CD14-positive monocyte (primary cell): ENCODE data around the gene TSSK3. TPM values are rescaled to one million over a fixed set of nuclear protein-coding genes. Genes with fewer than 3 reads are reported as not detected.

Experiments used
- DNase-seq, 3 donors: peaks; one replicate each; pipeline ENCODE4 v3.0.0-alpha.2; 2011 to 2022
- H2AFZ ChIP-seq: 2 replicates; pipeline ENCODE4 v1.6.0; 2012; ENCODE audit warnings: mild to moderate bottlenecking, low read depth, low read length, inconsistent platforms; ENCODE audit not compliant: insufficient read depth, poor library complexity, severe bottlenecking
- H3K27ac ChIP-seq, 2 donors: 1 replicate in 1 of 2; 2 replicates in 1 of 2; pipeline ENCODE4 v1.5.1; 2012 to 2013; ENCODE audit warnings: low read length in 2 of 2, control low read depth in 1 of 2, inconsistent platforms in 1 of 2, low read depth in 1 of 2, mild to moderate bottlenecking in 1 of 2
- H3K27me3 ChIP-seq, 2 donors: one replicate each; pipeline versions ENCODE4 v1.6.0 to v1.6.1; 2011 to 2013; ENCODE audit warnings: low read length in 2 of 2; ENCODE audit not compliant: control insufficient read depth in 2 of 2, insufficient read depth in 2 of 2
- H3K36me3 ChIP-seq, 2 donors: replicated peaks in 1 of 2; 1 replicate in 1 of 2; 2 replicates in 1 of 2; pipeline versions ENCODE4 v1.5.1 to v1.6.1; 2012 to 2013; ENCODE audit warnings: low read length in 2 of 2, control low read depth in 1 of 2, inconsistent platforms in 1 of 2, mild to moderate bottlenecking in 1 of 2; ENCODE audit not compliant: insufficient read depth in 2 of 2, control insufficient read depth in 1 of 2
- H3K4me1 ChIP-seq, 2 donors: 1 replicate in 1 of 2; 2 replicates in 1 of 2; pipeline versions ENCODE4 v1.5.1 to v1.6.1; 2012 to 2013; ENCODE audit warnings: low read length in 2 of 2, control low read depth in 1 of 2, inconsistent platforms in 1 of 2, mild to moderate bottlenecking in 1 of 2, moderate library complexity in 1 of 2; ENCODE audit not compliant: insufficient read depth in 2 of 2, control insufficient read depth in 1 of 2
- H3K4me2 ChIP-seq: replicated peaks from 2 replicates; pipeline ENCODE3; 2012; ENCODE audit warnings: low read length, moderate library complexity, mild to moderate bottlenecking; ENCODE audit not compliant: poor library complexity, severe bottlenecking; ENCODE audit errors: extremely low read depth
- H3K4me3 ChIP-seq, 3 experiments: fragments of 200-600 bp in 1 of 3; sonication (generic) in 1 of 3; replicated peaks in 1 of 3; 1 replicate in 2 of 3; 2 replicates in 1 of 3; pipeline ENCODE4 v1.5.1; 2011 to 2013; ENCODE audit warnings: low read length in 3 of 3, mild to moderate bottlenecking in 3 of 3, control low read depth in 2 of 3, low read depth in 2 of 3, inconsistent platforms in 1 of 3, moderate library complexity in 1 of 3
- H3K79me2 ChIP-seq: 2 replicates; pipeline ENCODE4 v1.6.0; 2012; ENCODE audit warnings: mild to moderate bottlenecking, control low read depth, inconsistent platforms, low read length, moderate library complexity; ENCODE audit not compliant: insufficient read depth
- H3K9ac ChIP-seq: 2 replicates; pipeline ENCODE4 v1.6.0; 2017; ENCODE audit warnings: low read length, mild to moderate bottlenecking; ENCODE audit not compliant: insufficient read depth, poor library complexity, severe bottlenecking
- H3K9me3 ChIP-seq, 2 donors: replicated peaks in 1 of 2; 1 replicate in 1 of 2; 2 replicates in 1 of 2; pipeline versions ENCODE4 v1.5.1 to v1.6.1; 2012 to 2013; ENCODE audit warnings: low read length in 2 of 2, control low read depth in 1 of 2; ENCODE audit not compliant: control insufficient read depth in 1 of 2, insufficient read depth in 1 of 2
- H4K20me1 ChIP-seq: 2 replicates; pipeline ENCODE4 v1.6.0; 2012; ENCODE audit warnings: mild to moderate bottlenecking, low read length, control low read depth, moderate library complexity; ENCODE audit not compliant: insufficient read depth
- H3K27ac Mint-ChIP-seq, 7 donors: one replicate each; pipeline ENCODE4 v1.8.0; 2020; ENCODE audit warnings: mild to moderate bottlenecking in 7 of 7, mixed read lengths in 7 of 7, moderate library complexity in 6 of 7, inconsistent platforms in 2 of 7
- H3K27me3 Mint-ChIP-seq, 3 donors: one replicate each; pipeline ENCODE4 v1.8.0; 2021 to 2022; ENCODE audit warnings: low read depth in 3 of 3, mild to moderate bottlenecking in 3 of 3, mixed read lengths in 3 of 3, moderate library complexity in 3 of 3, inconsistent platforms in 1 of 3
- H3K36me3 Mint-ChIP-seq, 2 donors: one replicate each; pipeline ENCODE4 v1.8.0; 2020; ENCODE audit warnings: mixed read lengths in 2 of 2, inconsistent platforms in 1 of 2, mild to moderate bottlenecking in 1 of 2
- H3K4me1 Mint-ChIP-seq: one replicate; pipeline ENCODE4 v1.8.0; 2020; ENCODE audit warnings: mild to moderate bottlenecking, mixed read lengths
- H3K4me3 Mint-ChIP-seq, 2 donors: one replicate each; pipeline ENCODE4 v1.8.0; 2020; ENCODE audit warnings: mild to moderate bottlenecking in 2 of 2, mixed read lengths in 2 of 2, moderate library complexity in 1 of 2
- H3K9me3 Mint-ChIP-seq, 7 donors: one replicate each; pipeline ENCODE4 v1.8.0; 2020 to 2022; ENCODE audit warnings: mixed read lengths in 7 of 7, mild to moderate bottlenecking in 6 of 7, moderate library complexity in 6 of 7, inconsistent platforms in 2 of 7
- WGBS: methylation state at CpG from one replicate; pipeline ENCODE4 v1.1.5; 2013; ENCODE audit warnings: missing lambda C conversion rate; ENCODE audit not compliant: insufficient coverage; 5-methylcytosine and 5-hydroxymethylcytosine counted together
- intact Hi-C, 2 donors: fragments of 100-400 bp; cut with micrococcal nuclease; formaldehyde crosslinking; loops; one replicate each; pipeline versions ENCODE4 v1.15.0 to v1.15.1; 2023
- polyA plus RNA-seq, 3 donors: library from polyadenylated mRNA; depleted of rRNA in 1 of 3; unstranded in 2 of 3; stranded (reverse) in 1 of 3; fragments of 300-500 nt in 2 of 3; fragments of >200 nt in 1 of 3; fragmentation: Illumina TruSeq in 2 of 3; gene quantifications; 1 replicate in 2 of 3; 2 replicates in 1 of 3; pipeline ENCODE4 v1.2.3, GENCODE V29; 2012 to 2021
- TF ChIP-seq, protein P1 (sequence below): fragments of 200-600 bp; IDR thresholded peaks from one replicate; pipeline ENCODE4 v1.8.0; 2022; ENCODE audit warnings: antibody characterized with exemption, mild to moderate bottlenecking

The TSSK3 gene
- polyA plus RNA-seq, 3 donors, result 0.35 to 1.1 (median 0.65) TPM

GRCh38 chr1:32352831-32353383, 9.4 kb upstream of the TSSK3 start:
- Histone ChIP-seq H3K9ac (no peak overlapping the region), H3K79me2 (no peaks in the 10 kb centered on the region), H3K27ac (no peak overlapping the region), H3K4me2 (peak overlapping the region; percentile 9), H3K4me1 (peaks cover 58 to 63% of the 10 kb centered on the region in 2 donors), H3K4me3 (no peak overlapping the region), H3K36me3 (no peaks in the 10 kb centered on the region), H3K27me3 (peaks cover 0 to 3% of the 10 kb centered on the region in 2 donors), H4K20me1 (no peaks in the 10 kb centered on the region), H3K9me3 (peaks cover 0 to 5% of the 10 kb centered on the region in 2 donors), H2AFZ (no peak overlapping the region)
- peaks cover 61% of the 10 kb centered on the region for H3K4me1 Mint-ChIP-seq
- peak overlapping the region; percentile 27 to 68 for H3K4me3 Mint-ChIP-seq
- H3K27ac Mint-ChIP-seq, result no peak overlapping the region
- TF ChIP-seq, protein P1, sequence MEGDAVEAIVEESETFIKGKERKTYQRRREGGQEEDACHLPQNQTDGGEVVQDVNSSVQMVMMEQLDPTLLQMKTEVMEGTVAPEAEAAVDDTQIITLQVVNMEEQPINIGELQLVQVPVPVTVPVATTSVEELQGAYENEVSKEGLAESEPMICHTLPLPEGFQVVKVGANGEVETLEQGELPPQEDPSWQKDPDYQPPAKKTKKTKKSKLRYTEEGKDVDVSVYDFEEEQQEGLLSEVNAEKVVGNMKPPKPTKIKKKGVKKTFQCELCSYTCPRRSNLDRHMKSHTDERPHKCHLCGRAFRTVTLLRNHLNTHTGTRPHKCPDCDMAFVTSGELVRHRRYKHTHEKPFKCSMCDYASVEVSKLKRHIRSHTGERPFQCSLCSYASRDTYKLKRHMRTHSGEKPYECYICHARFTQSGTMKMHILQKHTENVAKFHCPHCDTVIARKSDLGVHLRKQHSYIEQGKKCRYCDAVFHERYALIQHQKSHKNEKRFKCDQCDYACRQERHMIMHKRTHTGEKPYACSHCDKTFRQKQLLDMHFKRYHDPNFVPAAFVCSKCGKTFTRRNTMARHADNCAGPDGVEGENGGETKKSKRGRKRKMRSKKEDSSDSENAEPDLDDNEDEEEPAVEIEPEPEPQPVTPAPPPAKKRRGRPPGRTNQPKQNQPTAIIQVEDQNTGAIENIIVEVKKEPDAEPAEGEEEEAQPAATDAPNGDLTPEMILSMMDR, result no peak
- H3K27me3 Mint-ChIP-seq, result peaks cover 19 to 30% (median 24%) of the 10 kb centered on the region in 3 donors
- DNase-seq, result no peak
- intact Hi-C loops, result loop anchor here in 1 of 2 donors (5.0 kb wide), 1 partner anchor 39 kb away; the partner anchor contains the start of gene BSDC1
- peaks cover 2 to 9% (median 4%) of the 10 kb centered on the region in 7 donors for H3K9me3 Mint-ChIP-seq
- H3K36me3 Mint-ChIP-seq, result peaks cover 8 to 24% of the 10 kb centered on the region in 2 donors
- WGBS, result 80% methylated on average over 1 of the region's 2 CpGs

- Histone ChIP-seq H3K9me3 (peaks cover 0 to 5% of the 10 kb centered on the region in 2 donors), H3K27ac (no peak overlapping the region), H3K4me1 (peaks cover 52 to 58% of the 10 kb centered on the region in 2 donors), H3K36me3 (no peaks in the 10 kb centered on the region), H3K79me2 (no peaks in the 10 kb centered on the region), H2AFZ (no peak overlapping the region), H3K27me3 (no peaks in the 10 kb centered on the region), H4K20me1 (no peaks in the 10 kb centered on the region), H3K9ac (no peak overlapping the region), H3K4me2 (peak overlapping the region; percentile 9), H3K4me3 (no peak overlapping the region)
- intact Hi-C loops, result loop anchor here in 1 of 2 donors (5.0 kb wide), 1 partner anchor 39 kb away; the partner anchor contains the start of gene BSDC1
- Mint-ChIP-seq H3K27ac (peak overlapping the region in 1 of 7 donors; percentile 49), H3K27me3 (peaks cover 15 to 27% (median 20%) of the 10 kb centered on the region in 3 donors), H3K4me3 (peak overlapping the region in 1 of 2 donors; percentile 68), H3K36me3 (peaks cover 8 to 20% of the 10 kb centered on the region in 2 donors), H3K4me1 (peaks cover 56% of the 10 kb centered on the region), H3K9me3 (peaks cover 1 to 10% (median 4%) of the 10 kb centered on the region in 7 donors)
- TF ChIP-seq, protein P1, result no peak
- no CpG with 5 or more reads among the region's 2 CpGs for WGBS
- DNase-seq, result no peak
Measured at GRCh38 chr1:32353431-32353830, 8.9 kb upstream of the TSSK3 start.
